Lung (tissue), 12 donors: ENCODE measurements around the gene NOL8. TPM values are rescaled to one million over a fixed set of nuclear protein-coding genes. Genes with fewer than 3 reads are reported as not detected.

Experiments
- ATAC-seq: fragments of 200-7000 bp; cut with Tn5 transposase; one replicate; pipeline ENCODE4 v1.9.1; 2020; ENCODE audit warnings: moderate number of reproducible peaks; ENCODE audit not compliant: insufficient read depth, low FRiP score
- DNase-seq, 3 donors: peaks; one replicate each; pipeline ENCODE4 v3.0.0-alpha.2; 2013 to 2017
- H3K27ac ChIP-seq, 2 donors: one replicate each; pipeline ENCODE4 v1.5.1; 2013; ENCODE audit warnings: mild to moderate bottlenecking in 2 of 2, moderate library complexity in 2 of 2, control low read depth in 1 of 2, inconsistent platforms in 1 of 2, low read depth in 1 of 2, low read length in 1 of 2
- H3K27me3 ChIP-seq, 3 donors: one replicate each; pipeline ENCODE4 v1.5.1; 2013; ENCODE audit warnings: low read length in 2 of 3; ENCODE audit not compliant: control insufficient read depth in 3 of 3, insufficient read depth in 3 of 3
- H3K36me3 ChIP-seq, 4 donors: one replicate each; pipeline ENCODE4 v1.5.1; 2013; ENCODE audit warnings: low read length in 4 of 4, mild to moderate bottlenecking in 1 of 4, moderate library complexity in 1 of 4; ENCODE audit not compliant: control insufficient read depth in 4 of 4, insufficient read depth in 4 of 4
- H3K4me1 ChIP-seq, 5 donors: one replicate each; pipeline ENCODE4 v1.5.1; 2013; ENCODE audit warnings: low read length in 5 of 5, mild to moderate bottlenecking in 2 of 5, moderate library complexity in 1 of 5; ENCODE audit not compliant: control insufficient read depth in 5 of 5, insufficient read depth in 5 of 5
- H3K4me3 ChIP-seq: one replicate; pipeline ENCODE4 v1.5.1; 2013; ENCODE audit warnings: mild to moderate bottlenecking, control low read depth, moderate library complexity
- H3K9ac ChIP-seq, 2 donors: one replicate each; pipeline ENCODE4 v1.5.1; 2013; ENCODE audit warnings: low read length in 2 of 2, control low read depth in 1 of 2; ENCODE audit not compliant: insufficient read depth in 1 of 2
- H3K9me3 ChIP-seq, 4 donors: one replicate each; pipeline ENCODE4 v1.5.1; 2013; ENCODE audit warnings: low read length in 3 of 4, mild to moderate bottlenecking in 1 of 4, moderate library complexity in 1 of 4; ENCODE audit not compliant: control insufficient read depth in 4 of 4, insufficient read depth in 3 of 4
- CTCF ChIP-seq: IDR thresholded peaks from 2 replicates; pipeline ENCODE4 v1.5.1; 2012; ENCODE audit warnings: mild to moderate bottlenecking; ENCODE audit errors: control extremely low read depth, extremely low read depth
- WGBS, 2 donors: extraction: QIAGEN DNeasy Blood & Tissue Kit; methylation state at CpG; one replicate each; pipeline ENCODE4 v1.1.7; 2013; 5-methylcytosine and 5-hydroxymethylcytosine counted together
- polyA plus RNA-seq, 2 donors: library from polyadenylated mRNA; stranded (reverse); fragments of 200-250 nt; gene quantifications; one replicate each; pipeline ENCODE4 v1.2.1, GENCODE V29; 2013
- total RNA-seq, 2 donors: library from RNA; depleted of rRNA in 1 of 2; stranded (reverse); fragments of >200 nt in 1 of 2; gene quantifications; one replicate each; pipeline ENCODE4 v1.2.1, GENCODE V29; 2014 to 2021
- donor health status: control.
- donor health status: control.
- donor health status: Bipolar disorder and iron deficiency.
- donor health status: healthy.
- donor health status: DM: yes; HTN: yes; CAD: no.

Gene NOL8
- total and polyA plus RNA-seq, 4 donors = 14.1 to 42.0 (median 26.3) TPM

GRCh38 chr9:92265154-92265553, 60.0 kb downstream of the NOL8 start:
- H3K9me3 ChIP-seq = no peaks in the 10 kb centered on the region
- H3K27me3 ChIP-seq = no peaks in the 10 kb centered on the region
- TF ChIP-seq CTCF = no peak
- no peak overlapping the region for H3K4me3 ChIP-seq
- DNase-seq (no peak), ATAC-seq (no peak)
- H3K9ac ChIP-seq = no peak overlapping the region
- H3K36me3 ChIP-seq = peaks cover 29 to 59% (median 49%) of the 10 kb centered on the region in 4 donors
- H3K4me1 ChIP-seq = no peaks in the 10 kb centered on the region
- H3K27ac ChIP-seq = no peak overlapping the region
- 93 to 96% methylated on average over 3 of the region's 3 CpGs for WGBS, 2 donors

DNA sequence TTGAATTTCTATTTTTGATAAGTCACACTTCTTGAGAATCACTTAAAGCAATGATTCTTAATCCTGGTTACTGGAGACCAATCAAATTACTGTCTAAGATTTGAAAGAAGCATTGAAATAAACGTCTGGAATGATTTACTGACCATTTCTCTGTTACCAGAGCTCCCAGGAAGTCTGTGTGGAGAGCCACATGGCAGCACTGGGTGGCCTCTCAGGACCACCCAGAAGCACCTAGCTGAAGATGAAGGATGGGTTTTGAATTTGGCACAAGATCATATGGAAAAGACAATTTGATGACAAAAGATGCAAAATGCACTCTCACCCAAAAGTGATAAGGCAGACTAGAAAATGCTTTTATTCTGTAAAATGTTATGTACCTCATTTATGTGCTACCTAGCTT, 62.0 kb downstream of the NOL8 start:
- Histone ChIP-seq H3K36me3 (peaks cover 18 to 60% (median 46%) of the 10 kb centered on the region in 4 donors), H3K4me1 (no peaks in the 10 kb centered on the region), H3K9ac (no peak overlapping the region), H3K27me3 (no peaks in the 10 kb centered on the region), H3K9me3 (no peaks in the 10 kb centered on the region), H3K4me3 (no peak overlapping the region), H3K27ac (no peak overlapping the region)
- 52 to 72% methylated on average over 1 of the region's 1 CpG for WGBS, 2 donors
- DNase-seq (no peak), ATAC-seq (no peak)
- TF ChIP-seq CTCF = no peak

GRCh38 chr9:92257327-92257726, 67.8 kb downstream of the NOL8 start:
- Histone ChIP-seq H3K27me3 (no peaks in the 10 kb centered on the region), H3K4me3 (no peak overlapping the region), H3K4me1 (no peaks in the 10 kb centered on the region), H3K27ac (no peak overlapping the region), H3K9ac (no peak overlapping the region), H3K36me3 (peaks cover 28 to 65% (median 48%) of the 10 kb centered on the region in 4 donors), H3K9me3 (no peaks in the 10 kb centered on the region)
- DNase-seq = no peak
- no peak for ATAC-seq
- WGBS, 2 donors = 95 to 97% methylated on average over 2 of the region's 2 CpGs
- TF ChIP-seq CTCF = no peak
